Peyer's patch (tissue), 4 donors: ENCODE results near the gene BCL3.

Experiments
- POLR2A ChIP-seq, 2 donors: fragments of 450-650 bp; IDR thresholded peaks; one replicate each; pipeline ENCODE4 v1.5.1; 2017; ENCODE audit warnings: antibody characterized with exemption in 2 of 2, mild to moderate bottlenecking in 2 of 2, moderate library complexity in 2 of 2
- TF ChIP-seq, protein P1 (sequence below), 6 experiments: fragments of 450-650 bp in 4 of 6; fragments of 200-600 bp in 2 of 6; sonication (generic) in 1 of 6; IDR thresholded peaks; one replicate each; pipeline ENCODE4 v1.5.1; 2017 to 2019; ENCODE audit warnings: antibody characterized with exemption in 6 of 6, mild to moderate bottlenecking in 3 of 6, moderate library complexity in 1 of 6

DNA sequence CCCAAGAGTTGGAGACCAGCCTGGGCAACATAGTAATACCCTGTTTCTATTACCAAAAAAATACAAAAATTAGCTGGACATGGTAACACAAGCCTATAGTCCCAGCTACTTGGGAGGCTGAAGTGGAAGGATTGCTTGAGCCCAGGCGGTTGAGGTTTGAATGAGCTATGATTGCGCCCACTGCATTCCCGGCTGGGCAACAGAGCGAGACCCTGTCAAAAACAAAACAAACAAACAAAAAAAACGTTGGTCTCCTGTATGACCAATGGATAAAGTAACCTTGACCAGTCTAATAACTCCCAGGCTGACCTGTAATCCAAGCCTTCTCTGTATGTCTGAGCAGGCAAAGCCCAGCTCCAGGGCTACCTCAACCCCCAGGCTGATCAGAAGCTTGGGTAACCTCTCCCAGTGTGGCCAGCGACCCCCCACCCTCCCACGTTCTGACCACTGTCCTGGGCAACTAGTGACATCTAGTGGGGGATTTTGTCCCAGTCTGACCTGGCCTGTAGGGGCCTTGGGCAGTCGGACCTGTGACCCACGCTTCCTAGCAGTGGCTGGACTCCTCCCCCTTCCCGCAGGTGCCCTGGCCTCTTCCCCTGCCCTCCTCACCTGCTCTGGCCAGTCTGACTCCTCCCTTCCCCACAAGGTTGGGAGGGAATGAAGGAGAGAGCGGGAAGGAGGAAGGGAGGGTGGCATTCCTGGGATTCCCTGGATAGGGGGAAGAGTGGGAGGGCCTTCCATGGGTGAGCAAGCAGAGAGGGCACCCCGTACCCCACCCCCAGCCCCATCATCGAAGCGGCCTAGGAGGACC lies 59.3 kb downstream of the BCL3 start:
- no peak for TF ChIP-seq POLR2A (IDR thresholded peaks at IDR 0.05)
- TF ChIP-seq, protein P1, sequence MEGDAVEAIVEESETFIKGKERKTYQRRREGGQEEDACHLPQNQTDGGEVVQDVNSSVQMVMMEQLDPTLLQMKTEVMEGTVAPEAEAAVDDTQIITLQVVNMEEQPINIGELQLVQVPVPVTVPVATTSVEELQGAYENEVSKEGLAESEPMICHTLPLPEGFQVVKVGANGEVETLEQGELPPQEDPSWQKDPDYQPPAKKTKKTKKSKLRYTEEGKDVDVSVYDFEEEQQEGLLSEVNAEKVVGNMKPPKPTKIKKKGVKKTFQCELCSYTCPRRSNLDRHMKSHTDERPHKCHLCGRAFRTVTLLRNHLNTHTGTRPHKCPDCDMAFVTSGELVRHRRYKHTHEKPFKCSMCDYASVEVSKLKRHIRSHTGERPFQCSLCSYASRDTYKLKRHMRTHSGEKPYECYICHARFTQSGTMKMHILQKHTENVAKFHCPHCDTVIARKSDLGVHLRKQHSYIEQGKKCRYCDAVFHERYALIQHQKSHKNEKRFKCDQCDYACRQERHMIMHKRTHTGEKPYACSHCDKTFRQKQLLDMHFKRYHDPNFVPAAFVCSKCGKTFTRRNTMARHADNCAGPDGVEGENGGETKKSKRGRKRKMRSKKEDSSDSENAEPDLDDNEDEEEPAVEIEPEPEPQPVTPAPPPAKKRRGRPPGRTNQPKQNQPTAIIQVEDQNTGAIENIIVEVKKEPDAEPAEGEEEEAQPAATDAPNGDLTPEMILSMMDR (IDR thresholded peaks at IDR 0.05), result peak in 2 of 6 experiments; percentile 20 to 45
